CD4-positive, alpha-beta T cell treated with Interleukin-6 at 100 ng/mL for 8 hours (primary cell): ENCODE measurements around the gene TSPAN3.

Experiments used
- DNase-seq: peaks from one replicate; pipeline ENCODE4 v3.0.0-alpha.2; 2020; ENCODE audit warnings: mixed read lengths, low spot score

The TSPAN3 gene

GRCh38 chr15:77009646-77010311 is 61.1 kb downstream of the TSPAN3 start:
- no peak for DNase-seq

- DNase-seq, result no peak
Observed at GRCh38 chr15:77009176-77009575, 61.7 kb downstream of the TSPAN3 start.

GRCh38 chr15:77004189-77004588 is 66.7 kb downstream of the TSPAN3 start:
- no peak for DNase-seq

GRCh38 chr15:77002954-77003912 is 67.7 kb downstream of the TSPAN3 start:
- DNase-seq, result peak; percentile 75

GRCh38 chr15:77002436-77002835 is 68.5 kb downstream of the TSPAN3 start:
- no peak for DNase-seq

- DNase-seq, result no peak
Observed at GRCh38 chr15:77001966-77002365, 68.9 kb downstream of the TSPAN3 start.

GRCh38 chr15:77001351-77001750 is 69.6 kb downstream of the TSPAN3 start:
- DNase-seq, result no peak

GRCh38 chr15:76999996-77000395 is 70.9 kb downstream of the TSPAN3 start:
- DNase-seq, result no peak

GRCh38 chr15:76998663-76999285 is 72.1 kb downstream of the TSPAN3 start:
- DNase-seq, result no peak

GRCh38 chr15:76996526-76997401 is 74.1 kb downstream of the TSPAN3 start:
- peak; percentile 64 for DNase-seq

GRCh38 chr15:76996076-76996525 is 74.8 kb downstream of the TSPAN3 start:
- DNase-seq, result no peak

GRCh38 chr15:76994971-76995945 is 75.7 kb downstream of the TSPAN3 start, which contains the start of gene PSTPIP1:
Gene PSTPIP1 (plus strand): TSS chr15:76995126. CDS start chr15:76995574, 448 bp downstream.
- DNase-seq, result peak; percentile 82

GRCh38 chr15:76994496-76994895 is 76.4 kb downstream of the TSPAN3 start:
- DNase-seq, result no peak

- peak; percentile 71 for DNase-seq
Observed at GRCh38 chr15:76994001-76994400, 76.9 kb downstream of the TSPAN3 start.

- DNase-seq, result no peak
Observed at GRCh38 chr15:76993114-76993725, 77.7 kb downstream of the TSPAN3 start.

- no peak for DNase-seq
Observed at GRCh38 chr15:76991741-76992645, 78.9 kb downstream of the TSPAN3 start.
